Measurements from ENCODE around the gene RBPJL. TPM values are rescaled to one million over a fixed set of nuclear protein-coding genes. Genes with fewer than 3 reads are reported as not detected.
A peak's percentile ranks its signal among the peaks of the same experiment; 100 is the strongest.

Gene RBPJL
- total and polyA plus RNA-seq, 2 donors = 0.07 TPM; not detected in 1

DNA sequence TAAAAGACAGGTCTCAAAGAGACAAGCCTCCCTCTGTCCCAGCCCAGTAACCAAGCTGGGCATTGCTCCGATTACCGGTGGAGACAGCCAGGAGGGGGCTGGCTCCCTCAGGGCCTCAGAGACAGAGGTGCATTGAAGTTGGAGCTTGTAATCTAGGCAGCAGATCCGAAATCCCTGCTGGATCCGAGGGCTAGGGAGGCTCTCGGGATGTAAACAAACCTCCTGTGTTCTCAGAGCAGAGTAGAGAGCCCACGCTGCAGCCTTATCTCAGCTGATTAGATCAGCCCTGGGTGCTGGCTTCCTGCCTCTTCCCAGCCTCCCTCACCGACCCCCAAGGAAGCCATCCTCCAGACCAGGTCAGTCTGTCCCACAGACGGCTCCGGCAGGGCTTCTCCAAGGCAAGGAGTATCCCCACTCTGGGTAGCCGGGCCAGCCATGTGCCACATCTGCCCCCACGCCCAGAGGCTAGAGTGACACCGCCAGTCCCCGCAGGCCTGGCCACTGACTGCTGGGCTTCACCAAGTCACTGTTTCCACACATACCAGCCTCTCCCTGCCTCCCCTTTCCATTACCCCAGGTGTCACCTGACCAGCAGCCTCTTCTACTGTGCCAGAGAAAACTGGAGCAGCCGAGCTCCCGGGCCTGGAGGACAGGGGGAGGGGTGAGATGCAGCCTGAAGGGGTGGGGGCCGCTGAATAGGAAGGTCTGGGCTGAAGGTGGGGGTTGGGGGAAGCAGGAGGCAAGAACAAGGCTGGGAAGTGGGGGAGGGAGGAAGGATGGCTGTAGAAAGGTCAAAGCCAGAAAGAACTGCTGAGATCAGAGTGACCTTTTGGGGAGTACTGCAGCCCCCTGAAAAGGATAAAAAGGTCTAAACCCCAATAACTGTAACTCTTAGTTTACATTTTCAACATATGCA is 35.6 kb downstream of the RBPJL start:
- 85% methylated on average over 16 of the region's 16 CpGs for WGBS
- Histone ChIP-seq H3K4me1 (ENCODE audit: control insufficient read depth in 2 of 2, insufficient read depth in 2 of 2, low read length in 2 of 2) (peaks cover 0 to 6% of the 10 kb centered on the region in 2 donors), H3K36me3 (ENCODE audit: control insufficient read depth in 2 of 2, insufficient read depth in 2 of 2, low read length in 1 of 2) (no peaks in the 10 kb centered on the region), H3K9me3 (ENCODE audit: control insufficient read depth in 2 of 2, insufficient read depth in 1 of 2, low read length in 1 of 2) (no peaks in the 10 kb centered on the region), H3K4me3 (ENCODE audit: low read length in 2 of 2) (no peak overlapping the region), H3K27me3 (ENCODE audit: control insufficient read depth in 2 of 2, insufficient read depth in 1 of 2, low read length in 1 of 2) (peaks cover 3 to 22% of the 10 kb centered on the region in 2 donors), H3K27ac (ENCODE audit: low read depth in 1 of 2, low read length in 1 of 2) (peak overlapping the region in 1 of 2 donors; percentile 32)
- no peak for DNase-seq (ENCODE audit: low read depth in 6 of 9, low spot score in 9 of 9)

DNA sequence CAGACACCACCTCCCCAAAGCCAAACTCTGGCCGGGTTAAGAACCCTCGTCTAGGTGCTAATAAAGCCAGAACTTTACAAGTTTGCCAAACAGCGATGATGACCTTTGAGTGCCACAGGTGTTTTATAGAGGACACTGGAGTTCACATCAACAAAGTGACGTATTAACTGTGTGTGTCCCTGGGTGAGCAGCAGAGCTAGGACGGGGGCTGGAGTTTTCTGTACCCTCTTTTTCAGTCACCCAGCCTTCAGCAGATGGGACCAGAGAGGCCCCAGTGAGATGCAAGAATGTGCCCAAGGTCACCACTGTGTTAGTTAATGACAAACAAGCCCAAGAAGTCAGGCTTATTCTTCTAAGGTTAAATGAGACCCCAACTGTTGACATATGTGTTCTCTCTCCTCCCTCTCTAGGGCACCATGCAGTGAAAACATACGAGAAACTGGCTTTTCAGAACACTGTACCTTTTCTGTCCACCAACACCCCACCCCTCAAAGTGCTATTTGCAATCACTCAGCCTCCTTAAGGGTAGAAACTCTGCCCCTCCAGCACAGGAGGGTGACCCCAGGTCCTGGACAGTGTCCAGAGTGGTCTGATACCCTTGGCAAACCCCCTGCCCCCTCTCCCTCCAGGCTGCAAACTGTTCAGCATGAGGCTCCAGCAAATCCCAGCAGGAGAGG is 36.4 kb downstream of the RBPJL start:
- WGBS = 94% methylated on average over 6 of the region's 6 CpGs
- H3K27ac ChIP-seq (ENCODE audit: low read depth in 1 of 2, low read length in 1 of 2) = no peak overlapping the region
- H3K9me3 ChIP-seq (ENCODE audit: control insufficient read depth in 2 of 2, insufficient read depth in 1 of 2, low read length in 1 of 2) = no peaks in the 10 kb centered on the region
- H3K4me3 ChIP-seq (ENCODE audit: low read length in 2 of 2) = no peak overlapping the region
- H3K36me3 ChIP-seq (ENCODE audit: control insufficient read depth in 2 of 2, insufficient read depth in 2 of 2, low read length in 1 of 2) = no peaks in the 10 kb centered on the region
- peaks cover 0 to 11% of the 10 kb centered on the region in 2 donors for H3K4me1 ChIP-seq (ENCODE audit: control insufficient read depth in 2 of 2, insufficient read depth in 2 of 2, low read length in 2 of 2)
- DNase-seq (ENCODE audit: low read depth in 6 of 9, low spot score in 9 of 9) = no peak
- peaks cover 9 to 30% of the 10 kb centered on the region in 2 donors for H3K27me3 ChIP-seq (ENCODE audit: control insufficient read depth in 2 of 2, insufficient read depth in 1 of 2, low read length in 1 of 2)

DNA sequence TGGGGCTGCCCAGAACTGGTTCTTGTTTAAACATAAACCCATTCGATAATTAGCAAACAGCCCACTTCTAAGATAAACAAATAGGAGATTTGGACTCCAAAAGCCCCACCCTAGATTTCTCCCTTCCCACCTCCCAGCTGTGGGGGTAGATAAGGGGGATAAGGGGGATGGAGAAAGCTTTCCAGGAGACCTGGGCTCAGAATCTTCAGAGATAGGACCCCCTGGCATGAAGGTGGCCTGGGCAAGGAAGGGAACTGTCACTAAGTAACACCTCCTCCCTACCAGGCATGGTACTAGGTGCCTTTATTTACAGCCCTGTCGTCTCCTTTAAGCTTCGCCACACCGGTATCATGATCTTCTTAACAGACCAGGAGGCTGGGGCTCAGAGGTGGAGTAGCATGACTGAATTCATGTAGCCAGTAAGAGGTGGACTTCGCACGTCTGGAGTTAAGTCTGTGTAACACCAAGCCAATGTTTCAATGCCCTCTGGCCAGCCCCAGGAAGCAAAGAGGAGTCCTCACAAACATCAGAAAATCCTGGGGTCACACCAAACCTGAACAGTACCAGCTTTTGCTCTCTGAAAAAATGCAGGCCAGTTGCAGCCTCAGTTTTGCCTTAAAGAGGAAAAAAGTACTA is 37.0 kb downstream of the RBPJL start:
- peaks cover 16 to 37% of the 10 kb centered on the region in 2 donors for H3K27me3 ChIP-seq (ENCODE audit: control insufficient read depth in 2 of 2, insufficient read depth in 1 of 2, low read length in 1 of 2)
- H3K36me3 ChIP-seq (ENCODE audit: control insufficient read depth in 2 of 2, insufficient read depth in 2 of 2, low read length in 1 of 2) = no peaks in the 10 kb centered on the region
- no peak overlapping the region for H3K4me3 ChIP-seq (ENCODE audit: low read length in 2 of 2)
- H3K4me1 ChIP-seq (ENCODE audit: control insufficient read depth in 2 of 2, insufficient read depth in 2 of 2, low read length in 2 of 2) = peaks cover 0 to 11% of the 10 kb centered on the region in 2 donors
- DNase-seq (ENCODE audit: low read depth in 6 of 9, low spot score in 9 of 9) = no peak
- H3K27ac ChIP-seq (ENCODE audit: low read depth in 1 of 2, low read length in 1 of 2) = no peak overlapping the region
- H3K9me3 ChIP-seq (ENCODE audit: control insufficient read depth in 2 of 2, insufficient read depth in 1 of 2, low read length in 1 of 2) = no peaks in the 10 kb centered on the region
- WGBS = 93% methylated on average over 6 of the region's 6 CpGs

DNA sequence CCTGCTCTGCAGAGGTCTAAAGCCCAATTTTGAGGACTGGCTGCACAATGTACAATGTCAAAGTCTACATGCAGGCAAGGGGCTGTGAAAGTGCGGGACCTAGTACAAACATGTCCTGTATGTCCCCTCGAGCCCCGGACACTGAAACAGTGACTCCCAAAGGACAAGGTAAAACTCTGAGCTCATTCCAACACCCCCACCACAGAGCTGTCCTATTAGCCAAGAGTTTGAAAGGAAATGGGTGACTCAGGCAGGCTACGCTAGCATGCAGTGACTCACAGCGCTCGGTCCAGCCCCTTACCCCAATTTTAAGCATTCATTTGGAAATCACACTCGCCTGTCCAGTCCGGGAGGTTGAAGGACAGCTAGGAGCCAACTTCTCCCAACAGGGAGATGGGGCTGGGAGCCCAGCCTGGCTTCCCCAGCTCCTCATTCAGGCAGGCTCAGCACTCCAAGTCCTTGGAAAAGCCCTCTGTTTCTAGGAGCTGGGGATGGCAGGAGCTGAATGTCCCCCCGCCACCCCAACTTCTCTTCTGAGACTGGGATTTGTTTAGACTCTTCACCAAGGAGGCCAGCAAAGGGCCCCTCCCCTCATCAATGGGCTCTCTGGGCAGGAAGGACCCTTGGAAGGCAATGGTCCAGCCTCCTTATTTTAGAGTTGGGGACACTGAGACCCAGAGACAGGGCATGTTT is 37.7 kb downstream of the RBPJL start:
- Histone ChIP-seq H3K4me3 (ENCODE audit: low read length in 2 of 2) (no peak overlapping the region), H3K4me1 (ENCODE audit: control insufficient read depth in 2 of 2, insufficient read depth in 2 of 2, low read length in 2 of 2) (peaks cover 0 to 11% of the 10 kb centered on the region in 2 donors), H3K36me3 (ENCODE audit: control insufficient read depth in 2 of 2, insufficient read depth in 2 of 2, low read length in 1 of 2) (no peaks in the 10 kb centered on the region), H3K27ac (ENCODE audit: low read depth in 1 of 2, low read length in 1 of 2) (no peak overlapping the region), H3K27me3 (ENCODE audit: control insufficient read depth in 2 of 2, insufficient read depth in 1 of 2, low read length in 1 of 2) (peaks cover 20 to 43% of the 10 kb centered on the region in 2 donors), H3K9me3 (ENCODE audit: control insufficient read depth in 2 of 2, insufficient read depth in 1 of 2, low read length in 1 of 2) (no peaks in the 10 kb centered on the region)
- no peak for DNase-seq (ENCODE audit: low read depth in 6 of 9, low spot score in 9 of 9)
- 90% methylated on average over 9 of the region's 9 CpGs for WGBS

DNA sequence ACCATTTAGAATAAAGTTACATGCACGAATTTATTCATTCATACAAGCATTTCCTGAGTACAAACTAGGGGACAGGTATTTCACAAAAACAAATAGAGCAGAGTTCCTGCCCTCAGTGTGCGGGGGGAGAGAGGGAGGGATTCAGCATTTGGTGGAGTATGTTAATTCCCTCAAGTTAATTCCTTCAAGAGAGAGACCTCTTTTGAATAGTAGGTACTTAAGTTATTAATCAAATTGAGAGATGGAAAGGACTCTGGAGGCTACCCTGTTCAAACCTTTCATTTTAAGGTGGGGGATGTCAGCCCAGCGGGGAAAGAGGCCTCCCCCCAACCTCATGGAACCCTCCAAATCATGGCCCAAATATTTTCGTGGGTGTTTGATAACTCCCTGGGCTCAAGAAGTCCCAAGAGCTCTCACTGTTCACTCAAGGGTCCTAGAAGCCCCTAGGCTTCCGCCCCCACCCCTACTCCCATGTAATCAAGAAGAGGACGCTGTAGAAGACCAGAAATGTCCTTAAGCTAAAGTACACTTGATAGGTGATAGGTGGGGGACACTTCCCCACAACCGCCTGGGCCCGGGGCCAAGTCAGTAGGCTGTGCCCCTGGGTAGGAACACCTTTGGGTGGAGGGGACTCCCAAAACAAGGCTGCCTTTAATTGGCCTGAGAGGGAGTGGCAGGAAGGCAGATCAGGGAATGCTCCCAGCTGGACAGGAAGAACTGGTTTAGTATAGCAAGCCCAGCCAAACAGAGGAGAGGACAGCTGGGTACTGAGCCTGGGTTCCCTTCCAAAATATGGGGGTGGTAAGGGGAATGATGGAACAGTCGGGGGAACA is 38.7 kb downstream of the RBPJL start:
- DNase-seq (ENCODE audit: low read depth in 6 of 9, low spot score in 9 of 9) = no peak
- peaks cover 24 to 50% of the 10 kb centered on the region in 2 donors for H3K27me3 ChIP-seq (ENCODE audit: control insufficient read depth in 2 of 2, insufficient read depth in 1 of 2, low read length in 1 of 2)
- WGBS = 87% methylated on average over 9 of the region's 9 CpGs
- no peak overlapping the region for H3K27ac ChIP-seq (ENCODE audit: low read depth in 1 of 2, low read length in 1 of 2)
- no peaks in the 10 kb centered on the region for H3K36me3 ChIP-seq (ENCODE audit: control insufficient read depth in 2 of 2, insufficient read depth in 2 of 2, low read length in 1 of 2)
- no peak overlapping the region for H3K4me3 ChIP-seq (ENCODE audit: low read length in 2 of 2)
- no peaks in the 10 kb centered on the region for H3K9me3 ChIP-seq (ENCODE audit: control insufficient read depth in 2 of 2, insufficient read depth in 1 of 2, low read length in 1 of 2)
- peaks cover 0 to 11% of the 10 kb centered on the region in 2 donors for H3K4me1 ChIP-seq (ENCODE audit: control insufficient read depth in 2 of 2, insufficient read depth in 2 of 2, low read length in 2 of 2)

DNA sequence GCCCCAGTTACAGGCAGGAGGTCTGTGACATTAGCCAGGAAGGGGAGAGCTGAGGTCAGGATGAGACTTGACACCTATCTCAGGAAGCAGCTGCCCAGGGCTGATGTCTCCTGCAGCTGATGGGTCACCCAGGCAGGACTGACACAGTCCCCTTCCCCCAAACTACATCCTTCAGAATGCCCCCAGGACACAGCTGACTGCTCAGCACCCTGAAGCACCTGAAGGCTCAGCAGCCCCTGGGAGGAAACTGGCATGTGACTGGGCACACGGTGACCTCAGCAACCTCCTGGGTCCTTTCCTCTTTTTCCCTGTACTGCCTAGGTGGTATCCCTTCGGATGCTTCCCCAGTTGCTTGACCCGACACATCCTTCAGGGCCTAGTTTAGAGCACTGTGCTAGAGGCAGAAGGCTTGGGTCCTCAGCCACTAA is 39.7 kb downstream of the RBPJL start:
- no peak overlapping the region for H3K27ac ChIP-seq (ENCODE audit: low read depth in 1 of 2, low read length in 1 of 2)
- no peaks in the 10 kb centered on the region for H3K36me3 ChIP-seq (ENCODE audit: control insufficient read depth in 2 of 2, insufficient read depth in 2 of 2, low read length in 1 of 2)
- 68% methylated on average over 3 of the region's 3 CpGs for WGBS
- DNase-seq (ENCODE audit: low read depth in 6 of 9, low spot score in 9 of 9) = no peak
- peaks cover 0 to 11% of the 10 kb centered on the region in 2 donors for H3K4me1 ChIP-seq (ENCODE audit: control insufficient read depth in 2 of 2, insufficient read depth in 2 of 2, low read length in 2 of 2)
- no peaks in the 10 kb centered on the region for H3K9me3 ChIP-seq (ENCODE audit: control insufficient read depth in 2 of 2, insufficient read depth in 1 of 2, low read length in 1 of 2)
- no peak overlapping the region for H3K4me3 ChIP-seq (ENCODE audit: low read length in 2 of 2)
- H3K27me3 ChIP-seq (ENCODE audit: control insufficient read depth in 2 of 2, insufficient read depth in 1 of 2, low read length in 1 of 2) = peaks cover 24 to 52% of the 10 kb centered on the region in 2 donors

DNA sequence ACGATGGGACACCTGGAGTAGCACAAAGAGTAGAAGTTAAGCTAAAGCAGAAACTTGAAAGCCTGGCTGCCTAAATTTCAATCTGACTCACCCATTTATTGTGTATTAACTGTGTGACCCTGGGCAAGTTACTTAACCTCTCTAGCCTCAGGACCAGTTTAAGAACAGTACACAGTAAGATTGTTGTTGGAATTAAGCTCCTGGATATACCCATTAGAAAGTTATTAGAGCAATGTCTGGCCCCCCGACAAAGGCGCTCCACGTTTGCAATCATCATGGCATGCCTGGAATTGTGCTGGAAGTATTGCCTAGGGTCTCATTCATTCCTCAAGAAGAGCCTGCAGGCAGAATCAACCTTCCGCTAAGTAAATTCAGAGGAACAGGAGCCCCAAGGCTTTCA is 40.2 kb downstream of the RBPJL start:
- Histone ChIP-seq H3K4me3 (ENCODE audit: low read length in 2 of 2) (no peak overlapping the region), H3K36me3 (ENCODE audit: control insufficient read depth in 2 of 2, insufficient read depth in 2 of 2, low read length in 1 of 2) (no peaks in the 10 kb centered on the region), H3K27ac (ENCODE audit: low read depth in 1 of 2, low read length in 1 of 2) (no peak overlapping the region), H3K27me3 (ENCODE audit: control insufficient read depth in 2 of 2, insufficient read depth in 1 of 2, low read length in 1 of 2) (peaks cover 24 to 52% of the 10 kb centered on the region in 2 donors), H3K4me1 (ENCODE audit: control insufficient read depth in 2 of 2, insufficient read depth in 2 of 2, low read length in 2 of 2) (peaks cover 0 to 11% of the 10 kb centered on the region in 2 donors), H3K9me3 (ENCODE audit: control insufficient read depth in 2 of 2, insufficient read depth in 1 of 2, low read length in 1 of 2) (no peaks in the 10 kb centered on the region)
- no peak for DNase-seq (ENCODE audit: low read depth in 6 of 9, low spot score in 9 of 9)
- WGBS = 94% methylated on average over 5 of the region's 5 CpGs

DNA sequence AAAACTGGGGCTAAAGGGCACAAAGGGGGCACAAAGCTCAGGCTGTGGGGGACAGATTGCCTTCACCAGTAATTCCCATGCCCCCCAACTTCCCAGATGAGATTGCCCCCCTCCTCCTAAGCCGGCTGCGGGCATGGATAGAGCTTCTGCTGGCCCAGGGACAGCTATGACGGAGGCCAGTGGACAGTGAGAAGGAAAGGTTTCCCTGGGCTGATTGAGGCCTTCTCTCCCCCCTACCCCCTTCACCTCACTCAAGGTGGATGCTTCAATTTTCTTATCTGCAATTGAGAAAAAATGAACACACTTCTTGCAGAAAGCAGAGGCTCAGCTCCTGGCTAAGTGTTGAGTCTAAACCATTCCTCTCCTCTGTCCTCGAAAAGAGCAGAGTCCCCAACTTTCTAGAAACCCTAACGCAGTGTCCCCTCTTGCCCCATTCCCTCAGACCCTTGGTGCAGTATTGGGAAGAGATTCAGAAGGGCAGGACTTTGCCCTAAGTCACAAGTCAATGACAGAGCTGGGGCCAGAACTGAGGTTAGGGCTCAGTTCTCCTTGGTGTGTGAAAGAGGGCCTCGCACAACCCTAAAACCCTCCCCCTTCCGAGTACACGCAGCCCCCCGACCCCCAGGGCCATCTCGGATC is 40.8 kb downstream of the RBPJL start:
- Histone ChIP-seq H3K4me1 (ENCODE audit: control insufficient read depth in 2 of 2, insufficient read depth in 2 of 2, low read length in 2 of 2) (peaks cover 0 to 11% of the 10 kb centered on the region in 2 donors), H3K9me3 (ENCODE audit: control insufficient read depth in 2 of 2, insufficient read depth in 1 of 2, low read length in 1 of 2) (no peaks in the 10 kb centered on the region), H3K27me3 (ENCODE audit: control insufficient read depth in 2 of 2, insufficient read depth in 1 of 2, low read length in 1 of 2) (peaks cover 24 to 49% of the 10 kb centered on the region in 2 donors), H3K27ac (ENCODE audit: low read depth in 1 of 2, low read length in 1 of 2) (peak overlapping the region in 1 of 2 donors; percentile 42), H3K4me3 (ENCODE audit: low read length in 2 of 2) (peak overlapping the region; percentile 40 to 49), H3K36me3 (ENCODE audit: control insufficient read depth in 2 of 2, insufficient read depth in 2 of 2, low read length in 1 of 2) (no peaks in the 10 kb centered on the region)
- no peak for DNase-seq (ENCODE audit: low read depth in 6 of 9, low spot score in 9 of 9)
- WGBS = 47% methylated on average over 10 of the region's 10 CpGs

All from thymus (tissue), 11 donors.